ENCODE data around the gene MMS22L.
A peak's percentile ranks its signal among the peaks of the same experiment; 100 is the strongest.

MMS22L gene, protein sequence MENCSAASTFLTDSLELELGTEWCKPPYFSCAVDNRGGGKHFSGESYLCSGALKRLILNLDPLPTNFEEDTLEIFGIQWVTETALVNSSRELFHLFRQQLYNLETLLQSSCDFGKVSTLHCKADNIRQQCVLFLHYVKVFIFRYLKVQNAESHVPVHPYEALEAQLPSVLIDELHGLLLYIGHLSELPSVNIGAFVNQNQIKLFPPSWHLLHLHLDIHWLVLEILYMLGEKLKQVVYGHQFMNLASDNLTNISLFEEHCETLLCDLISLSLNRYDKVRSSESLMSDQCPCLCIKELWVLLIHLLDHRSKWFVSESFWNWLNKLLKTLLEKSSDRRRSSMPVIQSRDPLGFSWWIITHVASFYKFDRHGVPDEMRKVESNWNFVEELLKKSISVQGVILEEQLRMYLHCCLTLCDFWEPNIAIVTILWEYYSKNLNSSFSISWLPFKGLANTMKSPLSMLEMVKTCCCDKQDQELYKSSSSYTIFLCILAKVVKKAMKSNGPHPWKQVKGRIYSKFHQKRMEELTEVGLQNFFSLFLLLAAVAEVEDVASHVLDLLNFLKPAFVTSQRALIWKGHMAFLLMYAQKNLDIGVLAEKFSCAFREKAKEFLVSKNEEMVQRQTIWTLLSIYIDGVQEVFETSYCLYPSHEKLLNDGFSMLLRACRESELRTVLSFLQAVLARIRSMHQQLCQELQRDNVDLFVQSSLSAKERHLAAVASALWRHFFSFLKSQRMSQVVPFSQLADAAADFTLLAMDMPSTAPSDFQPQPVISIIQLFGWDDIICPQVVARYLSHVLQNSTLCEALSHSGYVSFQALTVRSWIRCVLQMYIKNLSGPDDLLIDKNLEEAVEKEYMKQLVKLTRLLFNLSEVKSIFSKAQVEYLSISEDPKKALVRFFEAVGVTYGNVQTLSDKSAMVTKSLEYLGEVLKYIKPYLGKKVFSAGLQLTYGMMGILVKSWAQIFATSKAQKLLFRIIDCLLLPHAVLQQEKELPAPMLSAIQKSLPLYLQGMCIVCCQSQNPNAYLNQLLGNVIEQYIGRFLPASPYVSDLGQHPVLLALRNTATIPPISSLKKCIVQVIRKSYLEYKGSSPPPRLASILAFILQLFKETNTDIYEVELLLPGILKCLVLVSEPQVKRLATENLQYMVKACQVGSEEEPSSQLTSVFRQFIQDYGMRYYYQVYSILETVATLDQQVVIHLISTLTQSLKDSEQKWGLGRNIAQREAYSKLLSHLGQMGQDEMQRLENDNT

GRCh38 chr6:97282726-97283617 is at the start of gene MMS22L:
Gene MMS22L (minus strand): TSS chr6:97283216. CDS start chr6:97282477, 739 bp downstream.
- DNase-seq: peak; percentile 91

- no peak for DNase-seq
Measured at GRCh38 chr6:97322811-97323210, 39.8 kb upstream of the MMS22L start.

DNA sequence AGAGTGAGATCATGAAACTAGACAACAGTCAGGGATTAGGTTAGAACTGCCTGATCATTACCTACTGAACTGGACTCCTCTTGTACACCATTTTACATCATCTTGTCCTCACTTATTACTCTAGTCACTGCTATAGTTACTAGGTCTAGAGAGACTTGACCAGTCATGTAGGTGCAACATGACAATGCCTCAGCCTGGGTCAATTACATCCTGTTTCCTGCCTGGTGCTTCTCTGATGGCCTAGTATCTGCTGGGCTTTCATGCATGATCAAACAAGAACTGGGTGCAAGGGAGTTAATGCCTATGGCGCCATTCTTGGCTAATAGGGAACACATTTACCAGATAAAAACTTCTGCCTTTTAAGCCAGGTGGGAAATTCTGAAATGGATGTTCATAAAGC is 39.2 kb upstream of the MMS22L start:
- no peak for DNase-seq

- DNase-seq: no peak
Measured at GRCh38 chr6:97316978-97317377, 34.0 kb upstream of the MMS22L start.

DNA sequence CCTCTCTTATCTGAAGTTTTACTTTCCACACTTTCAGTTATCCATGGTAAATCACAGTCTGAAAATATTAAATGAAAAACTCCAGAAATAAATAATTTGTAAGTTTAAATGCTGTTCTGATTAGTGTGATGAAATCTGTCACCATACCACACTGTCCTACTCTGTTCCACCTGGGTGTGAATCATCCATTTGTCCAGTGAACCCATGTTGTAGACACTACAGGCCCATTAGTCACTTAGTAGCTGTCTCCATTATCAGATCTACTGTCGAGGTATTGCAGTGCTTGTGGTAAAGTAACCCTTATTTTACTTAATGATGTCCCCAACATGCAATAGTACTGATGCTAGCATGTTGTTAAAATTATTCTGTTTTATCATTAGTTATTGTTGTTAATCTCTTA is 29.2 kb upstream of the MMS22L start:
- DNase-seq: no peak

DNA sequence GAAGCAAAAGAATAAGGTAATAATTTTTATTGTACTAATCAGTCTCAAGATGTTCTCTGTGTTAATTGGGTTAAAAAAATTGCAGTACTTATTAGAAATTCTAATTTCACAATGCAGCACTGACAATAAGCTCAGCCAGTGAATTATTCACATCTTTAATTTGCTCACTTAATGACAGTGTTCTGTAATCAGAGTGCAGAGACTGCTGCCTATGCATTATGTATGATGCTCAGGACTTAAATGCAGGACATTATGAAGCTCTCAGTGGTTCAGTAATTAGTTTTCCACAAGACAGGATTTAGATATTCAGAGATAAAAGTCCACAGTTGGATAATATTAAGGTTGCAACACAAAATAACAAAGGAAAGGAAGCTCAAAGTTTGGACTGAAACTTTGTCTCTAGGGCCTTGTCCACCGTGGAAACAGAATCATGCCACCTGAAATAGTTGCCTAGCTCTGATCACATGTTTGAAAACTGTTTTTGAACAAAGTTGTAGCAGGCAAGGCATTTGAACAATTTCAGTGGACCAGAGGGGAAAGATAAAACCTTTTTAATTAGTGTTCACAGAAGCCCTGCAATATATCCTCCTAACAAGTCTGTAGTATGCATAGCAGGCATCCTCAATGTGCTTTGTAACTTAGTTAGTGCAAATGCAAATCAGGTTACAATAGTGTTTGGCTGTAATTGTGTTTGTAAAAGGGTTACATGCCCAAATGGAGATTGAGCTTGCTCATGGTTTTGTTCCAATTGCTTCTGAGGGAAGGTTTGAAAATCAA is 23.7 kb upstream of the MMS22L start:
- no peak for DNase-seq

DNA sequence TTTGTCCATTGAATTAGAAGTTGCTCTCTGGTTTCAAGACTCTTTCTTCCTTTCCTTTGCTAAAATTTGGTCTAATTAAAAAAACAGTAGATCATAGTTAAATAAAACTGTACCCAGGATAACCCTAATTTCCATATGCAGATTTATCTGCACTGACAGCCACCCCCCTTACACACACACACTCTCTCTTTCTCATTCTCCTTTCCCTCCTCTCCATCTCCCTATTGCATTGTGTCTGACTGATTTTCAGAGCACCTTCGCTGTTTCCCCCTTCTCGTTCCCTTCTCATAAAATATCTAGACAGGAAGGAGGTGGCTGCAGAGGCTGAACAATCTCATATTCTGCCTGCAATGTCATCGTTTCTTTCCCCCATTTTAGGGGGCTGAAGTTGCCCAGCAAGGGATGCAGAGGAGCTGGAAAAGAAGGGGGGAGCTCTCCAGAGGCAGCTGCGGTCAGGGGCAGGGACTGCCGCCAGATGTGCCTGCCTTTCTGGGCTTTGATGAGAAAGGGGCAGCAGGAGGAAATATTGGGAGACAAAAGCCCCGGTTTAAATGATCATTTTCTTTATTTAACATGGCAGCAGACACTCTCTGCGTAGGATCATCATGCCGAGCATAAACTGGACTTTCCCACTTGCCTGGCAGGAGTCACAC is 22.5 kb upstream of the MMS22L start:
- no peak for DNase-seq

- no peak for DNase-seq
Measured at GRCh38 chr6:97304701-97305100, 21.7 kb upstream of the MMS22L start.

GRCh38 chr6:97294451-97294850 is 11.4 kb upstream of the MMS22L start:
- no peak for DNase-seq

GRCh38 chr6:97293198-97293696 is 10.2 kb upstream of the MMS22L start:
- no peak for DNase-seq

- DNase-seq: no peak
Measured at GRCh38 chr6:97292671-97293070, 9.7 kb upstream of the MMS22L start.

- no peak for DNase-seq
Measured at GRCh38 chr6:97291896-97292295, 8.9 kb upstream of the MMS22L start.

DNA sequence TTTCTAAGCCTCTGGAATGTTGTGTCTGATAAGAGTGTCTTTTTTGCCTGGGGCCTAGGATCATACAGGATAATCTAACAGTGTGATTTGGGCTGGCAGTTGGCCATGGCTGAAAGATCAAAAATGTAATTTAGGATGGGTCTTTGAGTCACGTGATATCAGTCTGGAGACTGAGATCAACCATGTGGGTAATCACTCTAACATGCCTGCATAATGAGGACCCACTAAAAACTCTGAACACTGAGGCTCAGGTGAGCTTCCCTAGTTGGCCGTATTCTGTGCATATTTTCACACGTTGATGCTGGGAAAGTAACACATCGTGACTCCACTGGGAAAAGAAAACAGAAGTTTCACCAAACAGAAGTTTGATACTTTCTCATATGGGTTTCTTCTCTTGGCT is 6.3 kb upstream of the MMS22L start:
- DNase-seq: no peak

- DNase-seq: no peak
Measured at GRCh38 chr6:97288188-97288587, 5.2 kb upstream of the MMS22L start.

- no peak for DNase-seq
Measured at GRCh38 chr6:97282238-97282725, 734 bp downstream of the MMS22L start.

DNA sequence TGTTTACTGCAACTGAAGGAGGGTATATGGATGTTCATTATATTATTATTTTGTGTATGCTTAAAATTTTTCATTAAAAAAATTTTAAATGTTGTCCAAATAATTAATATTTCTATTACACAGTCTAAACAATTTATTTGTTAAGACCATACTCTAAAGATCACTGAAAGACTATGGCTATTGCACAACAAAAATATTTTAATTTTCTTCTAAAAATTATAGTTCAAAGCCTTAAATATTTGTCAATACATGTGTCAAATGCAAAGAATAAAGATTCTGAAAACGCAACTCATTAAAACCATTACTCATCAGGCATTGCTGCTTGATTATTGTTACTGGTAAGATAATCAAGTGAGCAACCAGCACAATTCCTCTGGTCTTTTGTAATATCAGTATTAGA is 2.2 kb downstream of the MMS22L start:
- no peak for DNase-seq

DNA sequence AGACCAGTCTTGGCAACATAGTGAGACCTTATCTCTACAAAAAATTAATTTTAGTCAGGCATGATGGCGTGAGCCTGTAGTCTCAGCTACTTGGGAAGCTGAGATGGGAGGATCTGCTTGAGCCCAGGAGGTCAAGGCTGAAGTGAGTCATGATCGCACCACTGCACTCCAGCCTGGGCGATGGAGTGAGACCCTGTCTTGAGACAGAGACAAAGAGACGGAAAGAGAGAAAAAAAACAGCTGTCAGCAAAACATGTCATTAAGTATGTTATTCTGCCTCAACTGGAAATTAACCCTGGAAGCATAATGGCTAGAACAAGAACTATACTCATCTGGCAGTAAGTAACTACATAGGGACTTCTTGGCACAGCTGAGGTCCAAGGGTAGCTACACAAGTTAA is 7.2 kb downstream of the MMS22L start:
- no peak for DNase-seq

GRCh38 chr6:97269821-97270220 is 13.2 kb downstream of the MMS22L start:
- no peak for DNase-seq

- no peak for DNase-seq
Measured at GRCh38 chr6:97262676-97263075, 20.3 kb downstream of the MMS22L start.

- no peak for DNase-seq
Measured at GRCh38 chr6:97246842-97247241, 36.2 kb downstream of the MMS22L start.

Data from activated naive CD4-positive, alpha-beta T cell treated with anti-CD3 and anti-CD28 coated beads, Interleukin-2, amount 50 U/mL, for 16 hours (primary cell).